Left kidney (tissue), 2 donors: Measurements from ENCODE around the gene CCDC88C. TPM values are rescaled to one million over a fixed set of nuclear protein-coding genes. Genes with fewer than 3 reads are reported as not detected.

ENCODE experiments used
- DNase-seq: peaks from one replicate; pipeline ENCODE4 v3.0.0-alpha.2; 2013
- polyA plus RNA-seq: library from polyadenylated mRNA; unstranded; fragments of 120-200 nt; gene quantifications from one replicate; pipeline ENCODE4 v1.2.1, GENCODE V29; 2013; ENCODE audit not compliant: insufficient read length

CCDC88C gene
- polyA plus RNA-seq, 1 donor: 42.5 TPM

DNA sequence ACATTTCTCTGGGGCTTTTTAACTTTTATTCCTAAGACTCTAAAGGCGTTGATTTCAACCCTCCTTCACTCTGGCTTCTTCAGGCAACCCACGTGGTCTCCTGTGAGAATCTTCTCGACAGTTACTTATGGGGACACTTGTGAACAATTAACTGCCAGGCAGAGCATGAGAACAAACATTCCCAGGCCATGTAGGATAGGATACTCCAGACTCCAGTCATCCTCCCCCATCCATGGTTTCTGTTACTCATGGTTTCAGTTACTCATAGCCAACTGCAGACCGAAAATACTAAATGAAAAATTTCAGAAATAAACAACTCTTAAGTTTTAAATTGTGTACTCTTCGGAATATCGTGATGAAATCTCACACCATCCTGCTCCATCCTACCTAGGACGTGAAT is 192.6 kb downstream of the CCDC88C start:
- no peak for DNase-seq

DNA sequence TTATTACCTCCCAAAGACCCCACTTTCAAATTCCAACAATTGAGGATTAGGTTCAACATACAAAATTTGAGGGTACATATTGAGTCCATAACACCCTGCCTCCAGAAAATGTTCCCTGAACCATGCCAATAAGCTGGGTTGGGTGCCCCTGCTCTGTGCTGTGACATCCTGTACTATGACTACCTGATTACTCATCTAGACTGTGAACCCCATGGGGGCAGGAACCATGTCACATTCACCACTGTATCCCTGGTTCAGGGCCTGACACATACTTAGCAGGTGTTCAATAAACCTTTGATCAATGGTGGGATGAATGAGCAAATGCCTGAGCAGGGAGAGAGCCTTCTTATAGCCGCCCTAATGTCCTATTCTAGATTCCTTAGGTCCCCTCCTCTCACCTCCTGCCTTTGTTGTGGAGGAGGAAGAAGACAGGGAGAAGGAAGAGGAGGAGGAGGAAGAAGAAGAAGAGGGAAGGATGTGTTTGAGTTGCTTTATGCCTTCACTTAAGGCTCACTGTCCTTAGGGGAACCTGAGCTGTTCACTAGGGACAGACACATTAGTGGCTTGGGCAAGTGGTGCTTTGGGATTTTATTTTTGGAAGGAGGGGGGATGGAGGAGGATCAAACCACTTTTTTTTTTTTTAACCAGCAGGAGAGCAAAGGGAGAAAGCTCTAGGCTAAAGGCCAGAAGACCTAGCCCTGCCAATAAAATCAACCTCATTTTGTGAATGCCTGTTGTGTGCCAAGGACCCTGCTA is 194.4 kb downstream of the CCDC88C start:
- no peak for DNase-seq

Other genes with a start within 250 kb of the CCDC88C start
- 3.1 TPM for gene GPR68, start 173.1 kb downstream of the CCDC88C start, polyA plus RNA-seq
- 136 TPM for gene PPP4R3A, start 92.5 kb upstream of the CCDC88C start, polyA plus RNA-seq